ENCODE data around the gene DNM1L.

GRCh38 chr12:32705783-32706182 lies 26.7 kb downstream of the DNM1L start:
- TF ChIP-seq EZH2phosphoT487 (IDR thresholded peaks at IDR 0.05; ENCODE audit: borderline replicate concordance) (no peak), CTCF (conservative IDR thresholded peaks at IDR 0.05; ENCODE audit: low read length) (no peak)
